K562 (cell line): ENCODE data around the gene PAPOLB. TPM values are rescaled to one million over a fixed set of nuclear protein-coding genes. Genes with fewer than 3 reads are reported as not detected.

Source experiments
- CHD4 ChIP-seq: fragments of 200-600 bp; sonication (generic); IDR thresholded peaks from 3 replicates; pipeline ENCODE4 v1.6.1; 2012; ENCODE audit warnings: low read depth, mild to moderate bottlenecking, mixed read lengths, low read length, inconsistent platforms; ENCODE audit not compliant: insufficient read depth, insufficient replicate concordance, poor library complexity, severe bottlenecking
- ETV5 ChIP-seq: sonication (generic); formaldehyde crosslinking; IDR thresholded peaks from 2 replicates; pipeline ENCODE4 v1.4.0; 2020; ENCODE audit warnings: low read depth, mild to moderate bottlenecking, missing genetic modification reagents
- MIER1 ChIP-seq: fragments of 450-650 bp; IDR thresholded peaks from 2 replicates; pipeline ENCODE4 v1.6.1; 2016; ENCODE audit warnings: antibody characterized with exemption, mild to moderate bottlenecking, low read depth
- NBN ChIP-seq: fragments of 450-650 bp; IDR thresholded peaks from 2 replicates; pipeline ENCODE4 v1.6.1; 2016; ENCODE audit warnings: low read depth, mild to moderate bottlenecking
- PRMT5 ChIP-seq: sonication (generic); formaldehyde crosslinking; IDR thresholded peaks from 2 replicates; pipeline ENCODE4 v1.5.0; 2020; ENCODE audit warnings: missing genetic modification reagents
- SOX6 ChIP-seq: fragments of 450-650 bp; IDR thresholded peaks from 2 replicates; pipeline ENCODE4 v1.6.1; 2014; ENCODE audit warnings: mild to moderate bottlenecking
- SRSF9 ChIP-seq: fragments of 200-400 bp; formaldehyde crosslinking; IDR thresholded peaks from 2 replicates; pipeline ENCODE4 v1.6.1; 2017; ENCODE audit warnings: low read depth, low read length, borderline replicate concordance
- TCF3 ChIP-seq: sonication (generic); formaldehyde crosslinking; IDR thresholded peaks from 2 replicates; pipeline ENCODE4 v1.4.0; 2020; ENCODE audit warnings: mild to moderate bottlenecking, missing genetic modification reagents
- ZNF696 ChIP-seq: fragments of 250-450 bp; sonication (Bioruptor Pico); conservative IDR thresholded peaks from 2 replicates; pipeline ENCODE4 v1.4.0; 2020; ENCODE audit warnings: mild to moderate bottlenecking, moderate library complexity
- polyA plus RNA-seq, 8 experiments: library from polyadenylated mRNA; depleted of rRNA in 4 of 8; stranded (reverse) in 5 of 8; unstranded in 3 of 8; fragments of >200 nt; fragmentation: Nextera tagmentation in 2 of 8; fragmentation: Illumina TruSeq in 1 of 8; extraction: Ambion mirVana in 2 of 8; extraction: Trizol in 1 of 8; gene quantifications; 2 replicates each; pipeline versions ENCODE4 v1.2.1 to v1.2.3, GENCODE V29; 2011 to 2014; ENCODE audit warnings: inconsistent platforms in 1 of 8, missing spikeins in 1 of 8
- total RNA-seq, 7 experiments: library from RNA; depleted of rRNA in 6 of 7; stranded (reverse); fragments of >200 nt in 6 of 7; fragmentation: Illumina TruSeq in 2 of 7; extraction: Trizol in 2 of 7; gene quantifications; 2 replicates each; pipeline versions ENCODE4 v1.2.1 to v1.2.3, GENCODE V29; 2011 to 2021; ENCODE audit warnings: low replicate concordance in 1 of 7
- TF ChIP-seq, protein P1 (sequence below): fragments of 450-650 bp; formaldehyde crosslinking; IDR thresholded peaks from 2 replicates; pipeline ENCODE4 v1.4.0; 2020; ENCODE audit warnings: mild to moderate bottlenecking, moderate library complexity
- TF ChIP-seq, protein P2 (sequence below): sonication (generic); formaldehyde crosslinking; IDR thresholded peaks from 2 replicates; pipeline ENCODE4 v1.8.0; 2022; ENCODE audit warnings: mild to moderate bottlenecking, missing genetic modification reagents, borderline replicate concordance
- TF ChIP-seq, protein P3 (sequence below), 2 experiments: fragments of 450-650 bp; IDR thresholded peaks; 2 replicates each; pipeline ENCODE4 v1.6.1; 2016

The PAPOLB gene
- total and polyA plus RNA-seq, 9 of the 15 experiments (the other 6 are each of a cell fraction or from before 2014, with no cell fraction given), result 0.04 to 0.33 (median 0.16) TPM; not detected in 4

DNA sequence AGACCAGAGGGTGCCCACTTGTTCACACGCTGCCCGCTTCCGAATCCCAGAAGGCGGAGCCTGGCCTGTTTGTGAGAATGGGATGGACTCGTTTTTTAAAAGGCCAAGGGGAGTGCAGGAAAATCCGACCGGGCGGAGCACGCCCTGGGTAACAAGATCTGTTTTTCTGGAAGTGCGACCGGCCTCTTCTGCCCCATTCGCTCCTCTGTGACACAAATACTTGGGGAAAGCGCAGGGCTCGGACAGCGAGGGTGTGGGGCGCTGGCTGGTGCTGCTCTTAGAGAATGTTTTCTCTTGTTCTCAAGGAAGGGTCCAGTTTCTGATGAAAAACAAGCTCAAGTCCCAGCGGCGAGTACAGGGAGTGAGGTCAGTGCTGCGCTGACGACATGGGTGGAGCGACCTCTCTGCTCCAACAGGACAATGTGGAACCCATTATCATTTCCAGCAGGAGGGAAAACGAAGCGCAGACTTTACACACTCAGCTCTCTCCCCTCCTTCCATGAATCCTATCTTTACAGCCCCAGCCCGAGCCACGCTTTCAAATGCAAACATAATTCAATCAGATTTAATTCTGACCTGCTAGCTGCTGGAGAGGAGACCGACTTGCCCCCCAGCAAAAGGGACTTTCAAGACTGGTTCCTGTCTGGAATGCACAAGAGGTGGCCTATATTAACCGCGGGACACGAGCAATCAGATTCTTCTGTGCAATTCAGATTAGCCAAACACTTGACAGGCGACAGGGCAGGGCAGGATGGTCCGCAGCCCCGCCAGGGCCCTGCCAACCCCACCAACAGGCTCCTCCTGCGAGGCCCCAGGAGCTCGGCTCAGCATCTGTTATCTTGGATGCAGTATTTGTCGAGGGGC is 20.6 kb upstream of the PAPOLB start (continued):
- TF ChIP-seq, protein P1, sequence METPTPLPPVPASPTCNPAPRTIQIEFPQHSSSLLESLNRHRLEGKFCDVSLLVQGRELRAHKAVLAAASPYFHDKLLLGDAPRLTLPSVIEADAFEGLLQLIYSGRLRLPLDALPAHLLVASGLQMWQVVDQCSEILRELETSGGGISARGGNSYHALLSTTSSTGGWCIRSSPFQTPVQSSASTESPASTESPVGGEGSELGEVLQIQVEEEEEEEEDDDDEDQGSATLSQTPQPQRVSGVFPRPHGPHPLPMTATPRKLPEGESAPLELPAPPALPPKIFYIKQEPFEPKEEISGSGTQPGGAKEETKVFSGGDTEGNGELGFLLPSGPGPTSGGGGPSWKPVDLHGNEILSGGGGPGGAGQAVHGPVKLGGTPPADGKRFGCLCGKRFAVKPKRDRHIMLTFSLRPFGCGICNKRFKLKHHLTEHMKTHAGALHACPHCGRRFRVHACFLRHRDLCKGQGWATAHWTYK (CRISPR knock-in tag), result no peak
- TF ChIP-seq SOX6 (no peak), ZNF696 (CRISPR knock-in tag) (no peak), SRSF9 (no peak), PRMT5 (CRISPR knock-in tag) (no peak), MIER1 (no peak), CHD4 (no peak), ETV5 (no peak), TCF3 (CRISPR knock-in tag) (no peak), NBN (no peak)
- TF ChIP-seq, protein P2, sequence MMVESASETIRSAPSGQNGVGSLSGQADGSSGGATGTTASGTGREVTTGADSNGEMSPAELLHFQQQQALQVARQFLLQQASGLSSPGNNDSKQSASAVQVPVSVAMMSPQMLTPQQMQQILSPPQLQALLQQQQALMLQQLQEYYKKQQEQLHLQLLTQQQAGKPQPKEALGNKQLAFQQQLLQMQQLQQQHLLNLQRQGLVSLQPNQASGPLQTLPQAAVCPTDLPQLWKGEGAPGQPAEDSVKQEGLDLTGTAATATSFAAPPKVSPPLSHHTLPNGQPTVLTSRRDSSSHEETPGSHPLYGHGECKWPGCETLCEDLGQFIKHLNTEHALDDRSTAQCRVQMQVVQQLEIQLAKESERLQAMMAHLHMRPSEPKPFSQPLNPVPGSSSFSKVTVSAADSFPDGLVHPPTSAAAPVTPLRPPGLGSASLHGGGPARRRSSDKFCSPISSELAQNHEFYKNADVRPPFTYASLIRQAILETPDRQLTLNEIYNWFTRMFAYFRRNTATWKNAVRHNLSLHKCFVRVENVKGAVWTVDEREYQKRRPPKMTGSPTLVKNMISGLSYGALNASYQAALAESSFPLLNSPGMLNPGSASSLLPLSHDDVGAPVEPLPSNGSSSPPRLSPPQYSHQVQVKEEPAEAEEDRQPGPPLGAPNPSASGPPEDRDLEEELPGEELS (CRISPR knock-in tag), result no peak
- TF ChIP-seq, protein P3, sequence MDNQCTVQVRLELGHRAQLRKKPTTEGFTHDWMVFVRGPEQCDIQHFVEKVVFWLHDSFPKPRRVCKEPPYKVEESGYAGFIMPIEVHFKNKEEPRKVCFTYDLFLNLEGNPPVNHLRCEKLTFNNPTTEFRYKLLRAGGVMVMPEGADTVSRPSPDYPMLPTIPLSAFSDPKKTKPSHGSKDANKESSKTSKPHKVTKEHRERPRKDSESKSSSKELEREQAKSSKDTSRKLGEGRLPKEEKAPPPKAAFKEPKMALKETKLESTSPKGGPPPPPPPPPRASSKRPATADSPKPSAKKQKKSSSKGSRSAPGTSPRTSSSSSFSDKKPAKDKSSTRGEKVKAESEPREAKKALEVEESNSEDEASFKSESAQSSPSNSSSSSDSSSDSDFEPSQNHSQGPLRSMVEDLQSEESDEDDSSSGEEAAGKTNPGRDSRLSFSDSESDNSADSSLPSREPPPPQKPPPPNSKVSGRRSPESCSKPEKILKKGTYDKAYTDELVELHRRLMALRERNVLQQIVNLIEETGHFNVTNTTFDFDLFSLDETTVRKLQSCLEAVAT (IDR thresholded peaks at IDR 0.05), result no peak
